ENCODE data around the gene PRM3. TPM values are rescaled to one million over a fixed set of nuclear protein-coding genes. Genes with fewer than 3 reads are reported as not detected.

The PRM3 gene
- total and polyA plus RNA-seq, 2 experiments from 2014 or later: not detected

DNA sequence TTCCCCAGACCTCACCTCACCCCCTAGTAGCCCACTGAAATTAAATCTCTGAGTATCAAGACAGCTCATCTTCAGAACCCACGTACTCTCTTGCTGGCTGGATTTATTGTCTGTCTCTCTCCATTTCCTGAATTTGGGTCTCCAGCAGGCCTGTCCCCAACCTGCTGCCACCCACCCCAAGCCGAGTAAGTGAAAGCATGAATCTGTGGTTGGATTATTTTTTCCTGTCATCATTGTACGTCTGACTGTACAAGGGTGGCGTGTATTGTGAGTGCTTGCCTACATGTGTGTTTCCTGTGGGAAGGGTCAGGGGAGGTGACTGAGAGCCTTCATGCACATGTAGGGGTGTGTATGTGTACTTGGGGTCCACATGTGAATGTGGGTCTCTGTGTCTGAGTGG is 9.7 kb downstream of the PRM3 start:
- no peak overlapping the region for H3K27ac ChIP-seq
- no peak overlapping the region for H2AFZ ChIP-seq
- no peaks in the 10 kb centered on the region for H3F3A ChIP-seq (ENCODE audit: insufficient read depth)
- H3K9ac ChIP-seq: no peak overlapping the region
- no peaks in the 10 kb centered on the region for H4K20me1 ChIP-seq (ENCODE audit: insufficient read depth)
- no peak for TF ChIP-seq EZH2 (IDR thresholded peaks at IDR 0.05; ENCODE audit: insufficient read depth, poor library complexity, severe bottlenecking)
- no peak for TF ChIP-seq EZH2phosphoT487 (IDR thresholded peaks at IDR 0.05; ENCODE audit: insufficient read depth, low read depth)
- no peaks in the 10 kb centered on the region for H3K9me2 ChIP-seq (ENCODE audit: insufficient read depth)
- H3K4me2 ChIP-seq (ENCODE audit: unreplicated experiment): no peak overlapping the region
- H3K79me2 ChIP-seq (ENCODE audit: insufficient read depth): no peaks in the 10 kb centered on the region
- peaks cover 6% of the 10 kb centered on the region; the same call in 1 of the 2 replicates for H3K4me1 ChIP-seq (ENCODE audit: insufficient read depth)
- in situ Hi-C loops (cut with MboI): no loop called here
- H3K27me3 ChIP-seq (replicated peaks; ENCODE audit: insufficient read depth): no peaks in the 10 kb centered on the region
- no peak for DNase-seq
- no peaks in the 10 kb centered on the region for H3K9me3 ChIP-seq (ENCODE audit: low read depth)
- 78 to 80% methylated on average over 4 of the region's 4 CpGs for WGBS, 2 experiments (ENCODE audit: low coverage in 1 of 2, low lambda C conversion rate in 2 of 2, missing lambda C conversion rate in 2 of 2)
- H3K4me3 ChIP-seq: no peak overlapping the region
- no peaks in the 10 kb centered on the region for H3K36me3 ChIP-seq (ENCODE audit: low read depth)

- no peak overlapping the region for H3K27ac ChIP-seq
- no peaks in the 10 kb centered on the region for H3K9me3 ChIP-seq (ENCODE audit: low read depth)
- no peaks in the 10 kb centered on the region for H3K9me2 ChIP-seq (ENCODE audit: insufficient read depth)
- H4K20me1 ChIP-seq (ENCODE audit: insufficient read depth): no peaks in the 10 kb centered on the region
- H3K79me2 ChIP-seq (ENCODE audit: insufficient read depth): no peaks in the 10 kb centered on the region
- no peak overlapping the region for H3K4me2 ChIP-seq (ENCODE audit: unreplicated experiment)
- no peak for DNase-seq
- no peak overlapping the region for H2AFZ ChIP-seq
- in situ Hi-C loops (cut with MboI): no loop called here
- no peaks in the 10 kb centered on the region for H3F3A ChIP-seq (ENCODE audit: insufficient read depth)
- H3K36me3 ChIP-seq (ENCODE audit: low read depth): no peaks in the 10 kb centered on the region
- 81 to 83% methylated on average over 8 of the region's 8 CpGs for WGBS, 2 experiments (ENCODE audit: low coverage in 1 of 2, low lambda C conversion rate in 2 of 2, missing lambda C conversion rate in 2 of 2)
- peaks cover 6% of the 10 kb centered on the region; the same call in 1 of the 2 replicates for H3K4me1 ChIP-seq (ENCODE audit: insufficient read depth)
- no peak overlapping the region for H3K9ac ChIP-seq
- H3K27me3 ChIP-seq (replicated peaks; ENCODE audit: insufficient read depth): no peaks in the 10 kb centered on the region
- no peak overlapping the region for H3K4me3 ChIP-seq
- no peak for TF ChIP-seq EZH2 (IDR thresholded peaks at IDR 0.05; ENCODE audit: insufficient read depth, poor library complexity, severe bottlenecking)
- no peak for TF ChIP-seq EZH2phosphoT487 (IDR thresholded peaks at IDR 0.05; ENCODE audit: insufficient read depth, low read depth)
Measured at GRCh38 chr16:11262915-11263314, 10.5 kb downstream of the PRM3 start.

- no peak for TF ChIP-seq EZH2phosphoT487 (IDR thresholded peaks at IDR 0.05; ENCODE audit: insufficient read depth, low read depth)
- TF ChIP-seq EZH2 (IDR thresholded peaks at IDR 0.05; ENCODE audit: insufficient read depth, poor library complexity, severe bottlenecking): no peak
- no peaks in the 10 kb centered on the region for H3F3A ChIP-seq (ENCODE audit: insufficient read depth)
- no peaks in the 10 kb centered on the region for H3K79me2 ChIP-seq (ENCODE audit: insufficient read depth)
- 71 to 74% methylated on average over 3 of the region's 3 CpGs for WGBS, 2 experiments (ENCODE audit: low coverage in 1 of 2, low lambda C conversion rate in 2 of 2, missing lambda C conversion rate in 2 of 2)
- H3K4me2 ChIP-seq (ENCODE audit: unreplicated experiment): no peak overlapping the region
- H2AFZ ChIP-seq: no peak overlapping the region
- no peak overlapping the region for H3K4me3 ChIP-seq
- no peaks in the 10 kb centered on the region for H4K20me1 ChIP-seq (ENCODE audit: insufficient read depth)
- H3K4me1 ChIP-seq (ENCODE audit: insufficient read depth): peaks cover 10% of the 10 kb centered on the region; the same call in 1 of the 2 replicates
- no peaks in the 10 kb centered on the region for H3K9me3 ChIP-seq (ENCODE audit: low read depth)
- no peak overlapping the region for H3K9ac ChIP-seq
- in situ Hi-C loops (cut with MboI): no loop called here
- no peak overlapping the region for H3K27ac ChIP-seq
- H3K9me2 ChIP-seq (ENCODE audit: insufficient read depth): no peaks in the 10 kb centered on the region
- no peak for DNase-seq
- no peaks in the 10 kb centered on the region for H3K36me3 ChIP-seq (ENCODE audit: low read depth)
- no peaks in the 10 kb centered on the region for H3K27me3 ChIP-seq (replicated peaks; ENCODE audit: insufficient read depth)
Measured at GRCh38 chr16:11260596-11260966, 12.8 kb downstream of the PRM3 start.

GRCh38 chr16:11259655-11260595 is 13.5 kb downstream of the PRM3 start:
- 85 to 88% methylated on average over 12 of the region's 12 CpGs for WGBS, 2 experiments (ENCODE audit: low coverage in 1 of 2, low lambda C conversion rate in 2 of 2, missing lambda C conversion rate in 2 of 2)
- H3K9me2 ChIP-seq (ENCODE audit: insufficient read depth): no peaks in the 10 kb centered on the region
- no peaks in the 10 kb centered on the region for H3K27me3 ChIP-seq (replicated peaks; ENCODE audit: insufficient read depth)
- in situ Hi-C loops (cut with MboI): loop anchor here (10.0 kb wide), 1 partner anchor 295 kb away; no protein-coding TSS in a partner anchor
- H3K36me3 ChIP-seq (ENCODE audit: low read depth): no peaks in the 10 kb centered on the region
- H3K9me3 ChIP-seq (ENCODE audit: low read depth): no peaks in the 10 kb centered on the region
- no peak for TF ChIP-seq EZH2phosphoT487 (IDR thresholded peaks at IDR 0.05; ENCODE audit: insufficient read depth, low read depth)
- no peak for TF ChIP-seq EZH2 (IDR thresholded peaks at IDR 0.05; ENCODE audit: insufficient read depth, poor library complexity, severe bottlenecking)
- no peak overlapping the region for H3K4me3 ChIP-seq
- H3K9ac ChIP-seq: no peak overlapping the region
- H3K4me1 ChIP-seq (ENCODE audit: insufficient read depth): peaks cover 10% of the 10 kb centered on the region; the same call in 1 of the 2 replicates
- no peak overlapping the region for H3K27ac ChIP-seq
- no peaks in the 10 kb centered on the region for H3K79me2 ChIP-seq (ENCODE audit: insufficient read depth)
- no peak overlapping the region for H3K4me2 ChIP-seq (ENCODE audit: unreplicated experiment)
- no peak for DNase-seq
- H2AFZ ChIP-seq: no peak overlapping the region
- no peaks in the 10 kb centered on the region for H3F3A ChIP-seq (ENCODE audit: insufficient read depth)
- H4K20me1 ChIP-seq (ENCODE audit: insufficient read depth): no peaks in the 10 kb centered on the region

Data from GM23248 (cell line).